ENCODE results near the gene SMYD3.

GRCh38 chr1:245834002-245834401 is 673.1 kb downstream of the SMYD3 start:
- no peak for TF ChIP-seq CTCF (IDR thresholded peaks at IDR 0.05)
- TF ChIP-seq POLR2A (IDR thresholded peaks at IDR 0.05; ENCODE audit: low read depth) = no peak
- TF ChIP-seq POLR2AphosphoS5 (IDR thresholded peaks at IDR 0.05) = no peak
